GM19395 (cell line): Measurements from ENCODE around the gene PIGO.
A peak's percentile ranks its signal among the peaks of the same experiment; 100 is the strongest.

Experiments used
- ATAC-seq: cut with Tn5 transposase; IDR thresholded peaks from one replicate; pipeline ENCODE4 v1.9.1; 2021; ENCODE audit warnings: mild to moderate bottlenecking, moderate library complexity; ENCODE audit not compliant: unreplicated experiment

Gene PIGO

DNA sequence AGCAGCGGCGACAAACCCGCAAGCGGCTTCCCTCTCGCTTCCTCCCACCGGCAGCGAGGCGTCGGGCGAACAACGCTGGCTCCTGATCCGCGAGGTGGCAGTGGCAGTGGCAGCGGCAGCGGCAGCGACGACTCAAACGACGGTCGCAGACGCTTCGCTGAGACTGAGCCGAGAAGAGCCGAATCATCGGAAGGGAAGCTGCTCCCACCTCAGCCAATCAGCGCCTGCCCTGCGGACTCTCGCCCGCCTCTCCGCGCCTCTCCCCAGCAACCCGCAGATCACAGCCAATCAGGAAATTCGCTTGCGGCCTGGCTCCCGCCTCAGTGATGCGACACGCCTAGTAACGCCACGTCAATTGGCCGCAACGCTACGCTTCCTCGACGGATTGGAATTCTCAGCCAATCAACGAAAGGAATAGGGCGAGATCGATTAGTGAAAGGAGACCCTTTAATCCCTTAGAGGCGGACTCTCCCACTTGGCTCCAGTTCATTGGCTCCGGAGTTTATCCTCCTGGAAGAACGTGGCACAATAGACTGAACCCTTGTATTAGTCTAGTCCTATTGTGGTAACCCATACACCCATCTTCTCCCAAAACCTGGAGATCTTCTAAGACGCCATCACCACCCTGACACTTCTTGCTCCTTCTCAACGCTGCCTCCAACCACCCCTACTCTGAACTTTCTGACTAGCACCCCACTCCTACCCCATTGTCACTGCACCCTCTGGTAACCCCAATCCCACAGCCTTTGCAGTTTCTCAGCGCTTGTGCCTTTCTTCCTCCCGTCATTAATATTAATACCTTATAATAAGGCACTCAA lies 23.7 kb downstream of the PIGO start, which contains the start of gene VCP:
VCP (minus strand) TSS at position 165 of the 818 bp plus-strand sequence. CDS start 272 bp downstream, outside the sequence.
- peak; percentile 86 for ATAC-seq

DNA sequence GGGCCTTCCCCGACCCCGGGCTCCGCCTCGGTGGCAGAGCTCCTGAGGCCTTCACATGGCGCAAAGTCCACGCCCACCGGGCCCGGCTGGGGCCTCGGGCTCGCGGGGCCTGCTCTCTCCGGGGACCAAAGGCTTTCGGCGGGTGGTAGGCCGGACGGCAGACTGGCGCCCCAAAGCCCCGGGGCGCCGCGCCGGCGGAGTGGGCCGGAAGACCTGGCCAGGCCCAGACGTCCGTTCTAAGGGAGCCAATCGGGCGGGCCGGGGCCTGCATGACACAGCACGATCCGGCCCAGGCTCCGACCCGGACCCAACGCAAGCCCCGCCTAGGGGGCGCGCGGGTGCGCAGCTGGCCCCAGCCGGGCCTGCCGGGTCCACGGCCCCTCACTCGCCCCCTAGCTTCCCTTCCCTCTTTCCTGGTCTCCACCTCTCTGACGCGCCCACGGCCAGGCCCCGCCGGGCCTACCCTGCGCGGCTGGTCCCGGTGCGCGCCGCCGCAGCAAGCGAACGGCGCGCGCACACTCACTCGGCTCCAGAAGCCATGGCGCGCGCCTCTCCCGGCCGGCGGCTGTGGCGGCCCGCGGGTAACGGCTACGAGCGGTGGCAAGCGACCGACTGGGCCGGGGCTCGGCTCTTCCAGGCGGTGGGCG lies 24.5 kb downstream of the PIGO start:
- ATAC-seq: peak; percentile 59

DNA sequence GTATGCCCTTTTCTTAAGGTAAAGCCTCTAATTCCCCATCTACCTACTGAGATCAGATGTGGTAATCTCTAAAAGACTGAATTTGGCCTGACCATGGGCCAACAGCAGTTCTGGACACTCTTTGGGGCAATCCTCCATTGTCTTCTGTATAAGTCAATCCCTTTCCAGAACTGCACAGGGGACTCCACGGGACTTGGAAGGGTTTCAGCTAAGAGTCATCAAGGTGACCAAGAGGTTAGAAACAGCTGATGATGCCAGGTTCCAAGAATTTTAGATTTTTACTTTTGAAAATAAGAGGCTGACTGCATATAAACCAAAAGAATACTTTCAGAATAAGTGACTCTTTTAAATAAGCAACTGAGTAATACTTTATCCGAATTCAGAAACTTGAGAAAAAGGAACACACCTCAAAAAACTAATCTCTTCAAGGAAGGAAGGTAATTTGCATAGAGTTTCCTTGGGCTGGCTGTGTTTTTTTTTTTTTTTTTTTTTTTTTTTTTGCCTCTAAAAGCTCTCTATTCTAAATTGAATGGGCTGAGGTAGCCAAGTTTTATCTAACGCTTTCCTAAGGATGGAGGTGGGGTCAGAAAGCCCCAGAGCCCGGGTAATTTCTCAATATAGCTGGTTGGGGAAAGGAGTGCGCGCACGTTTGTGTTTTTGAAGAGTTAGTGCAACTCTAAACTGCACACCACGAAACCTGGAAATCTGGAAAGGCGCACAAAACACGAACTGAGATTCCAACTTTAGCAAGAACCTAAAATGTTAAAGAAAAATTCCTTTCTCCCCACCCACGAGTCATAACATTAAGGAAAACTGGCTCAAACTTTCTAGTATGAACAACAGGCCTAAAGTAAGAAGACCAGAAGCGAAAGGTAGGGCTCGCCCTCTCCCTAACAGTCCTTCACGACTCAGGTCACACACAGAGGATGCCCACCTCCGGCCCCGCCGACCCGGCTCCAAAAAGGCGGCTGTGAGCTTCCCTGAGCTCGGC lies 25.3 kb downstream of the PIGO start:
- ATAC-seq: no peak

DNA sequence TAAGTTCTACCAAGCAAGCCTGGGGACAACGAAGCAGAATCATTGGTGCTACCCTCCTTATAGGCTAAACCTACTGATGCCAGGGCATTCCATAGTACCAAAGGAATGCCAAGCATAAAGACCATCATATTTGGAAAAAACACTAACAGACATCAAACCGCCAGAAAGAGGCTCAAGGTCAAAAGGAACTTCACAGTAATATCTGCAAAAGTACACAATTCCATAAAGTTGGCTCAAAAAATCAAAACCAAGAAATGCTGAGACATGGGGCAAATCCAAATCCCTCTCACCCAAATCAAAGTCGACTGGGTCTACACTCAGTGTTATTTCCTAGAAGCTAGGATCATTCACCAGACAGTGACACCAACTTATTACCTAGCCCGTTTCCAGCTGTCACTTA lies 27.4 kb downstream of the PIGO start:
- ATAC-seq: no peak

DNA sequence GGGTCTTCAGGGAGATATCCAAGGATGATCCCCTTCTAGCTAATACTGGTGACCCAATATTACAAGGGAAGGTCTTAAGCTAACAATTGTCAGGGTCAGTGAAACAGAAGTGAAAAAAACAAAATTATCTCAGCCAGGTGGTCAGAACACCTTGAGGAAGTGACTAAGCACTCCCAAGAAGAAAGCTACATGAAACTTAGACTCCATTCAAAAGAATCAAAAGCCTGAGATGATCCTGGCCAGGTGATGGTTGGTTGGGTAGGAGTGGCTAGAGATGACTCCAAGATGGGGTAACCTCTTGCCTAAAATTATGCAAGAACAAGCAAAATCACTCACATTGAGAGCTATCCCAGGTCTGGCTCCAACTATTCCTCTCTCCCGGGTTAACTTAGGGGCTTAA lies 29.3 kb downstream of the PIGO start:
- ATAC-seq: no peak

DNA sequence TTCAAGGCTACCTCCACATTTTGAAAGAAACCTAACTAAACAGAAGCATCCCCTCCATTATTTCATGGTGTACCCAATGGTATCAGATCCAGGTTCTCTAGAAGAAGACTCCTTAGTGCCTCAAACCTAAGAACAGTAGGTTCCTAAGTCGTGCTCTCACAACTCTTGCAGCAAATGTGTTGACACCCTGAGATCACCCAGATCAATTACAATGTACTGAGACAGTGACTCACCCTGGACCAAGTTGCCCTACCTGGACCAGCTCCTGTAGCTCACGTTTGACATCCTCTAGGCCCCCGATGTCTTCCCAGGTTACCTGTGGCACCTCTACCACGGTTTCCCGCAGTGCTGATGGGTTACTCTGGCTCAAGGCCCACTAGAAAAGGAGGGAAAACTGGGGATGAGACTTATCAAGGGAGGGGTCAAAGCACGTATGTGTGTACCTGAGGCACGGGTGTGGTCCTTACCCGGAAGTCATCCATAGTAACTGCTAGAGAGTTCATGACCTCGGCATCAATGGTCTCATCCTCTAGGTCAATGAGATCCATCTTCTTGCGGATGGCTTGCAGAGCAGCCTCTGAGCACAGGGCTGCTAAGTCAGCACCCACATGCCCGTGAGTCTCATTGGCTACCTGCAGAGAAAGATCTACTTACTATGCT lies 35.7 kb downstream of the PIGO start:
- no peak for ATAC-seq

DNA sequence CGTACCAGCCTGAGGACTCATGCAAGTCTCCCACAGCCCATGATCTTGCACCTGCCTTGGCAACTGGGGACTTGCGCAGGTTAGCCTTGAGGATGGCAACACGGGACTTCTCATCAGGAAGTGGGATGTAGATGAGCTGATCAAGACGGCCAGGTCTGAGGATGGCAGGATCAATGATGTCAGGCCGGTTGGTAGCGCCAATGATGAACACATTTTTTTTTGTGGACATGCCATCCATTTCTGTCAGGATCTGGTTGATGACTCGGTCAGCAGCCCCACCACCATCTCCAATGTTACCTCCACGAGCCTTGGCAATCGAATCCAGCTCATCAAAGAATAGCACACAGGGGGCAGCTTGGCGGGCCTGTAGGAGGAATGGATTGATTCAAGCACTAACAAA lies 37.0 kb downstream of the PIGO start:
- no peak for ATAC-seq

DNA sequence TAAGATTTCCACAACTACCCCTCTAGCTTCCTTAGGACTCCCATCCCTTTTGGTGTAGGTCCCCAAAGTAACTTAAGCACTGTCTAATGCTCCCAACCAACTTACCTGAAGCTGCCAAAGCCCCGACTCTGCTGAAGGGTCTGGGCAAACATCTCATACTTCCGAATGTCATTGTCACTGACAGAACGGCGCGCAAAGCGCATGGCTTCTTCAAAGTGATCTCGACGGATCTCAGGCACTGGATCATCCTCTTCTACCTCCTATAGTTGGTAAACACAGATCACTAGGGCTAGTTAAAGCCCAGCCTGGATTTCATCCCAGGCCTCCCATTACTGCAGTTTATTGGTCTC lies 39.1 kb downstream of the PIGO start:
- ATAC-seq: no peak

DNA sequence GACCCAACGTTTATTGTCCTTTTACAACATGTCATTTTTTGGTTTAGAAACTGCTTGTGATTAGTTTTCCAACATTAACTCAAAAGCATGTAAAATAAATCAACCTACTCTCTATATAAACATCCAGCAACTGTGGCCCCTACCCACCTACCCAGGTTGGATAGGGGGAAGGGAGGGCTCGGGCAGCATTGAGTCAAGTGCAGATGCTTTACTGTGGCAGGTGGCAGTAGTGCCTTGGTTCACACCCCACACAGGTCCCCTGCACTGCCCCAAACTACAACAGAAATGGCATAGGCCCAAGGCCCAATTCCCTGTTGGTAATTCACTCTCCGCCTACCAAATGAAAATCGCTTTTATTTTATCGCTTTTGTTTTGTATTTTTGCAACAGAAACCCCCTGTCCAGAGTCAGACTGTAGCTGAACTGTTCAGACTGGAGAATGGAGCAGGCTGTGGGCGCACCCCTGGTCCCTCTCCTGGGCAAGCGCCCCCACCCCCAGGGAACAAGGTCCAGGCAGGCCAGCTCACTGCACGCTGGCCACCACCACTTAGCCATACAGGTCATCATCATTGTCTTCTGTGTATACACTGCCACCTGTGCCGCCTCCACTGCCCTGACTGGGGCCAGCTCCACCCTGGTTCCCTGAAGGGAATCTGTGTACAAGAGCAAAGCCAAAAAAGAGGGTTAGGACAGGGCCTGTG lies 39.7 kb downstream of the PIGO start:
- ATAC-seq: no peak

DNA sequence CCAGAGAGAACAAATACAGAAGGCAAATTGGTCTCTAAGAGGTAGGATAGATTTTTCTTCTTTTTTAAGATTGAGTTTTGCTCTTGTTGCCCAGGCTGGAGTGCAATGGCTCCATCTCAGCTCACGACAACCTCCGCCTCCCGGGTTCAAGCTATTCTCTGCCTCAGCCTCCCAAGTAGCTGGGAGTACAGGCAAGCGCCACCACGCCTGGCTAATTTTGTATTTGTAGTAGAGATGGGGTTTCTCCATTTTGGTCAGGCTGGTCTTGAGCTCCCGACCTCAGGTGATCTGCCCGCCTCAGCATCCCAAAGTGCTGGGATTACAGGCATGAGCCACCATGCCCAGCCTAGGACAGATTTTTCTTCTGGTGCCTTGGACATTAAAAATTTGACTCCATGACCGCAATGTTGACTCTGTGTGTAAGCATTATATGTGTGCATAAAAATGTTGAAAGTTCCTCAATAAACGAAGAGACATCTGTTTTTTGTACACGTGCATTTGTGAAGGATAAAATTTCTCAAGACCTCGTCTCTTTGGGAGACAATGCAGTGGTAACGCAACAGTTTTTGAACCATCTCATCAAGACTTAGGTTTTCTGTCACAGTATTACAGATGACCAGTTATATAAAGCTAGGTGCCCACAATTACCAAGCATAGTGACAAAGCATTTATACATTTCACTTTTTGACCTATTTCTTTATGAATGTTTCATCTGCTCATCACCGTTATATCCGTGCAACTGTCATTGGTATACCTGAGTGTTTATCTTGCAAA lies 41.3 kb downstream of the PIGO start:
- no peak for ATAC-seq

DNA sequence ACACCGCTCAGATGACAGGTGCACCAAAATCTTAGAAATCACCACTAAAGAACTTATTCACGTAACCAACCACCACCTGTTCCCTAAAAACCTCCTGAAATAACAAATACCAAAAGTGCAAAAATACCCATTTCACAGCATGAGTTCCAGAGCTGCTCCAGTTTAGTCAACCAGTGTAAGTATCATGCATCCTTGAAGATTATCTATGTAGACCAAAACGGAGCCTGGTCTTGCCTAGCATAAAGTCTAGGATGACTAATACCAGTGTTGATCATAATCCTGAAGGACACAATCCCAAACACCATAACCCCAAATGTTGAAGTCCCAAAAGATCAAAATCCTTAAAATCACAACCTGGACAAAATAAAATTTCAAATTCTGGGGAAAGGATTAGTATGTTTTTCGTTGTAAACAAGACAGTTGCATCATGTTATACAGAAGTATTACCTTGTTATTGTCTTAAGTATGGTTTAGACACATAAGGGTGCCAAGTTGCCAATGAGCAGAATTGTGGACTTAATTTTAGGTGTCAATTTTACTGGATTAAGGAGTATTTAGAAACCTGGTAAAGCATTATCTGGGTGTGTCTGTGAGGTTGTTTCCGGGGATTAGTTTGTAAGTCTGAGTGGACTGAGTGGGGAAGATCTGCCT lies 42.1 kb downstream of the PIGO start:
- no peak for ATAC-seq

DNA sequence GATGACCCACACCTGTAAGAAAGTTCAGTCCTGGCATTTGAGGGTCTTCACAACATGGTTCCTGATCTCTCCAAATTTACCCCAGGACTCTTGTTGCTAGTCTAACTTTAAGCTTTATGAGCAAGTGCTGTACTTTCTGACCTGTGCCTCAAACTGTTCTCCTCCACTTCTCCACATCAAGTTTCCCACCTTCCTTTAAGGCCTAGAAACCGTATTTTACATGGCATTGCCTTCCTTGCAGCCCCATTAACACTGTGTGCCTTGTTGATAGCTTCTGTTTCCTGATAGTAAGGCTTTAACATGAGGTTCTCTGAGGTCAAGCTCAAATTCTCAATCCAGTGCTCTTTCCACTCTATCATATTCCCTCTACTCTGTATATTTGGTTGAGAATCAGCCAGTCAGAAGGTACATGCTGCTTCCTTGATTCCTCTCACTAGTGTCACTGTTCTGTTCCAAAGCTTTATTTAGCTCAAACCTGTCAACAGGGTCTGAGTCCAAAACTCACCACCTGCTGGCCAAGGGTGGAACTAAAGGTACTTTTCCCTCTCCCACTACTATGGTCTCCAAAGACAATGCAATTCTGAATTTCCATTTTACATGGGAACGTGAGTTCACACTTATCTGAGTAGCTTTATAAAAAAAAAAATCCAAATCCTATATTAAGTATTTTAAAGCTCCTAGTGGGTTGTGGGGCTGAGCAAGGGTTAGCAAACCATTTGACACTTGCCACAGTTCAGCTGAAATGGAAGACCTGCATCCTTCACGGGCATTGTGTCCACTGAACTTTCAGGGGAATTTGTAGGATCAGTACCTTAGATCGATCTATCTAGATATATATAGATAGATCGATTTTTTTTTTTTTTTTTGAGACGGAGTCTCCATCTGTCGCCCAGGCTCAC lies 45.1 kb downstream of the PIGO start:
- ATAC-seq: no peak

DNA sequence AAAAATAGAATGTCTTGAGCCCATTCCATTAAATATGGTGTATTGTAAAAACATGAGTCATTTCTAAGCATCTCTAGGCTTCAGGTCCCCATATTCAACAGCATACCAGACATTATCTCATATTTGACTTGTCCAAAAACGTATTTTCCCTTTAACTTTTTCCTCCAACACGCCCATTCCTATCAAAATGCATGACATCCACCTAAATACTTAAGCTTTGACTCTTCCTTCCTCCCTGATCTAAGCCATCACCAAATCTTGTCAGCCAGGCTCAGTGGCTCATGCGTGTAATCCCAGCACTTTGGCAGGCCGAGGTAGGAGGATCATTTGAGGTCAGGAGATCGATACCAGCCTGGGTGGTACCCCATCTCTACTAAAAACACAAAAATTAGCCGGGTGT lies 47.9 kb downstream of the PIGO start:
- no peak for ATAC-seq

DNA sequence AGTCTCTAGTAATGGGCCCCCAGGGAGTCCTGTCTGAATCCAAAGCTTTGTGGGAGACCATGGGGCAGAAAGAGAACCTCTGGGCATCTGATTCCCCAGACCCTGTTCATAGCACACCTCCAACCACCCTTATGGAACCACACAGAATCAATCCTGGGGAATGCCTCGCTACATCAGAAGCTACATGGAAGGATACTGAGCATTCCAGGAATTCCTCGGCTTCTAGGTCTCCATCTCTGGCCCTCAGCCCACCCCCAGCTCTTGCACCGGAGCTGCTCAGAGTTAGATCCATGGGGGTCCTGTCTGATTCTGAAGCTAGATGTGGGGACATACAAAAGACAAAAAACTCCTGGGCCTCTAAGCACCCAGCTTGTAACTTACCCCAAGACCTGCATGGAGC lies 52.3 kb downstream of the PIGO start:
- no peak for ATAC-seq

DNA sequence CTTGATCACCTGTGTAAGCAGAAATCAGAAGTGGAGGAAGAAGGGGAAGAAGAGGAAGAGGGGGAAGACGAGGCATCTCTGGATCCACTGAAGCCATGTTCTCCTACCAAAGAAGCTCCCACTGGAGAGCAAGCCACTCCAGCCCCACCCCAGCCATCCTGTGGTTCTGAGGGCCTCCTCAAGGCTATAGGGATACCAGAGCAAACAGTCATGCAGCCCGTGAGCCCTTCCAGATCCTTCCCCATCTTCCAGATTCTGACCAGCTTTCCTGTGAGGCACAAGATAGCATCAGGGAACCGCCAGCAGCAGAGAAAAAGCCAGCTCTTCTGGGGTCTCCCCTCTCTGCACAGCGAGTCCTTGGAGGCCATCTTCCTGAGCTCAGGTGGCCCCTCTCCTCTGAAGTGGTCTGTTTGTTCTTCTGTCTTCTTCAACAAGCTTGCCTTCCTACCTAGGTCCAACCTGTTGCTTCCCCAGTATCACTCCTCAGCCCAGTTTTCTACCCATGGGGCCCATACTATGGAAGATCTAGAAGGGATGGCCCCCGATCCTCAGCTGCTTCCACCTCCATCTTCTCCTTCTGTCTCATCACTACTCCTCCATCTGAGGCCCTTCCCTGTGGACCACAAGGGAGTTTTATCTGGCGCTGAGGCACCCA lies 53.4 kb downstream of the PIGO start:
- ATAC-seq: no peak

DNA sequence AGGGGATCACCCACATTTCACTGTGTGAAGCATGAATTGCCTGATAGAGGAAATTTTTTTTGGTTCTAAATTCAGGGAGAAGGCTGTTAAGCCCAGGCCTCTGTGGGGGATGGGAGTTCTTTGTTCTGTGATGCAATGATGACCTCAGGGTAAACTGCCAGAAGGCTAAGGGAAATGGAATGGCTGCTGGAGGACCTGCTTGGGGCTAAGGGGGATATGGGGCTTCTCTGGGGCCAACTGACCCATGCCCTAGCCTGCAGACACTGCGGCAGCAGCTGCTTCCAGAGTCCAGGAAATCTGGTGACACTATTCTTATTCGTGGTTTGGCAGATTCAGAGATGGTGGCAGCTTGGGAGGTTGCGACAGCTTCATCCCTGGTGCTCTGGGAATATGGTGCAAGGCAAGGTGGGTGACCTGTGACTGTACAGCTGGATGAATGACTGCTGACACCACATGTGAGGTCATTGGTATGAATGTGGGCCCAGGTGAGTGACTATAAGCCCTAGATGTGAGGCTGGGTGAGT lies 54.2 kb downstream of the PIGO start:
- no peak for ATAC-seq
